Measurements from ENCODE around the gene PLET1. TPM values are rescaled to one million over a fixed set of nuclear protein-coding genes. Genes with fewer than 3 reads are reported as not detected.

Gene PLET1
- total and polyA plus RNA-seq, 2 donors (not counting 3 experiments of a cell fraction or from before 2014, with no cell fraction given), result not detected

GRCh38 chr11:112212710-112213109 is 48.0 kb downstream of the PLET1 start:
- TF ChIP-seq POLR2A (IDR thresholded peaks at IDR 0.05; ENCODE audit: low read depth, low read length) (no peak), FOS (IDR thresholded peaks at IDR 0.05; ENCODE audit: borderline replicate concordance, insufficient read depth, low read length) (no peak), JUN (IDR thresholded peaks at IDR 0.05; ENCODE audit: borderline replicate concordance, insufficient read depth, insufficient read length, low read depth) (no peak), MAX (IDR thresholded peaks at IDR 0.05; ENCODE audit: insufficient read depth, insufficient read length) (no peak), MYC (IDR thresholded peaks at IDR 0.05; ENCODE audit: low read depth, low read length) (no peak), CTCF (IDR thresholded peaks at IDR 0.05; ENCODE audit: extremely low read depth in 1 of 2, insufficient read depth in 1 of 2, low read depth in 1 of 2, low read length in 2 of 2) (no peak), POLR2AphosphoS5 (IDR thresholded peaks at IDR 0.05; ENCODE audit: insufficient read depth, low read depth, low read length) (no peak), GATA2 (IDR thresholded peaks at IDR 0.05; ENCODE audit: insufficient read depth, insufficient read length, low read depth, low read length) (no peak), EZH2 (IDR thresholded peaks at IDR 0.05; ENCODE audit: borderline replicate concordance, low read depth, low read length, severe bottlenecking) (no peak)
- intact Hi-C loops (cut with micrococcal nuclease) (no loop called here), dilution Hi-C loops (cut with MboI; ENCODE audit: extremely low pct_ligation_motif_present, low sequenced_read_pairs) (no loop called here)
- no peaks in the 10 kb centered on the region for H3K27me3 ChIP-seq (ENCODE audit: control insufficient read depth in 2 of 2, insufficient read depth in 2 of 2, low read length in 2 of 2)
- no peaks in the 10 kb centered on the region for H3K36me3 ChIP-seq (ENCODE audit: control insufficient read depth in 2 of 2, extremely low read depth in 1 of 2, insufficient read depth in 2 of 2, low read length in 2 of 2)
- no peaks in the 10 kb centered on the region for H3K9me1 ChIP-seq (replicated peaks; ENCODE audit: control insufficient read depth, extremely low read depth, insufficient read depth, low read length)
- H3K4me2 ChIP-seq (ENCODE audit: insufficient read depth, low read length), result no peak overlapping the region
- no peaks in the 10 kb centered on the region for H3K4me1 ChIP-seq (ENCODE audit: control insufficient read depth, extremely low read depth, insufficient read depth, low read length)
- H3K9ac ChIP-seq (replicated peaks; ENCODE audit: extremely low read depth, insufficient read depth, low read length), result no peak overlapping the region
- H3K27ac ChIP-seq (ENCODE audit: insufficient read depth, low read depth, low read length), result no peak overlapping the region
- DNase-seq (ENCODE audit: low read depth, low spot score) (no peak), FAIRE-seq (no peak)
- BruUV-seq (replicated peaks), result no TSS peak
- no peaks in the 10 kb centered on the region for H3K9me3 ChIP-seq (replicated peaks; ENCODE audit: control insufficient read depth, insufficient read depth, low read length)
- no peak overlapping the region for H3K4me3 ChIP-seq (replicated peaks in 1 of 3; ENCODE audit: insufficient read depth in 1 of 3, low read depth in 1 of 3, low read length in 3 of 3)
- H2AFZ ChIP-seq (ENCODE audit: low read depth, low read length), result no peak overlapping the region
- POLR2A ChIA-PET, result no interaction called here
- no peaks in the 10 kb centered on the region for H3K79me2 ChIP-seq (ENCODE audit: control insufficient read depth, insufficient read depth, low read length)
- CTCF ChIA-PET, result interaction anchor here (1.3 to 13.6 kb wide), 2 partner anchors 11 to 67 kb away, joined by 3 to 540 read pairs; no protein-coding TSS in a partner anchor
- no peaks in the 10 kb centered on the region for H4K20me1 ChIP-seq (replicated peaks; ENCODE audit: control insufficient read depth, extremely low read depth, insufficient read depth, low read length)

All from endothelial cell of umbilical vein (primary cell).